NK-92 treated with Interleukin-12 subunit alpha and Interleukin-12 subunit beta, amount 100 ng/mL, for 24 hours (cell line): ENCODE measurements around the gene TREX2.

ENCODE experiments used
- DNase-seq: peaks from one replicate; lab custom pipeline; 2025; lab: John Stamatoyannopoulos, UW

The TREX2 gene

GRCh38 chrX:153434801-153435200, 11.1 kb downstream of the TREX2 start:
- no peak for DNase-seq

DNA sequence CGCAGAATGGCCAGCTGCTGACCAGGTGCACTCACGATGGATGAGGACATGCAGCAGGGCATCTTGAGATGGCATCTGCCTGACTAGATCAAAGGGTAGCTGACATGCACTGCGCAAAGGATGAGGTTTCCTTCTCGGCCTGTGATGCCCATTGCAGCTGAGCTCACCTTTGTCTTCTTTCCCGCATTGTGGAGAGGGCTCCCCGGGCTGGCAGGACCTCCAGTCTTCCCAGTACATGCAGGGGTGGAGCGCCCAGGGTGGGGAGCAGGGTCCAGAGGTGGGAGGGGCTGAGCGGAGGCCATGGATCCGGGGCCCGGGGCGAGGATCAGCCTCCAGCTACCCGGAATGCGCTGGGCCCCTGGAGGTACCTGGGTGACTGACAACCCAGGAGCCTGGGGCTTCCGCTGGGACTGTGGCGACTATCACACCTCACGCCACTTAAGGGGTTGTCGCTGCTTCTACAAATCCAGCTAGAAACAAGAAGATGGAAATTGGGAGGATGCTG, 12.0 kb downstream of the TREX2 start:
- DNase-seq, result no peak

- no peak for DNase-seq
Measured at GRCh38 chrX:153433161-153433680, 12.6 kb downstream of the TREX2 start.

GRCh38 chrX:153430796-153431195, 15.1 kb downstream of the TREX2 start:
- no peak for DNase-seq

DNA sequence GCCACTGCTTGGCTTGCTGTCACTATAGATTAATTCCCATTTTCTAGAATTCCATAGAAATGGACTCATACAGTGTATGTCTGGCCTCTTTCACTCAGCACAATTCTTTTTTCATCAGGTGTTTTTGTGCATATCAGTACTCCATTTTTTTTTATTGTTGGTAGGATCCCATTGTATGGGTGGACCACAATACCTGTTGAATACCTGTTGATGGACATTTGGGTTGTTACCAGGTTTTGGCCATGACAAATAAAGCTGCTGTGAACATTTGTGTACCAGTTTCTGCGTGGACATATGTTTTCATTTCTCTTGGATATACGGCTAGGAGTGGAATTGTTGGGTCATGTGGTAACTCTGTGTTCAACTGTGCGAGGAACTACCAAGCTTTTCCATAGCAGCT, 19.7 kb downstream of the TREX2 start:
- DNase-seq, result no peak

DNA sequence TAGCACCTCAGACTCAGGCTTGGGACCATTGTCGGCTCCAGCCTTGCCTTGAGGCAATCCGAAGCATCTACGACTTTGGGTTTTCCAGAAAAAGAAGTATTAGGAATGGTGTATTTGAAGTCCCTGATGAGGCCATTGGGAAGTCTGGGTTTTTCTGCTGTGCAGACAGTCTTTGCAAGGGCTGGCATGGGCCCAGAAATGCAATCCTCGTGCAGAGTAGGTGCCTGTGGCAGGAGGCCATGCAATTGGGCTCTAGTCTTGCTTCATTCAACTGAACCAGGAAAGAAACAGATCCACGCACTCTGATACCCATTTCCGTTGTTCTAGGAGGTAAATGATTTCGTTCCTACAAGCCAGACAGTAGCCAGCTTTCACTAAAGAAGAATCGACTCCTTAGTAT, 22.2 kb downstream of the TREX2 start:
- no peak for DNase-seq

- DNase-seq, result no peak
Measured at GRCh38 chrX:153421856-153422255, 24.0 kb downstream of the TREX2 start.

GRCh38 chrX:153420851-153421599, 24.8 kb downstream of the TREX2 start:
- DNase-seq, result no peak

DNA sequence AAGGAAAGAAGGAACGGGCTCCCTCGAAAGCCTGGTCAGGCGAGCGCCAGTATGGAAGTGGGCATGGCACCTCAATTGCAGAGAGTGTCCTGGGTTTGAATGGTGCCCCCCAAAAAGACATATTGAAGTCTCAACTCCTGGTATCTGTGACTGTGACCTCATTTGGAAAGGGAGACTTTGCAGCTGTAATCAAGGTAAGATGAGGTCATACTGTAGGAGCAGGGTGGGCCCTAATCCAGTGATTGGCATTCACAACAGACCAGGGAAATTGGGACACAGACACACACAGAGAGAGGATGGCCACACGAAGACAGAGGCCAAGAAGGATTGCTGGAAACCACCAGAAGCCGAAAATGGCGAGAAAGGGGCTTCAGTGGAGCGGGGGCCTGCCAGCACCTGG, 28.2 kb downstream of the TREX2 start:
- DNase-seq, result no peak

DNA sequence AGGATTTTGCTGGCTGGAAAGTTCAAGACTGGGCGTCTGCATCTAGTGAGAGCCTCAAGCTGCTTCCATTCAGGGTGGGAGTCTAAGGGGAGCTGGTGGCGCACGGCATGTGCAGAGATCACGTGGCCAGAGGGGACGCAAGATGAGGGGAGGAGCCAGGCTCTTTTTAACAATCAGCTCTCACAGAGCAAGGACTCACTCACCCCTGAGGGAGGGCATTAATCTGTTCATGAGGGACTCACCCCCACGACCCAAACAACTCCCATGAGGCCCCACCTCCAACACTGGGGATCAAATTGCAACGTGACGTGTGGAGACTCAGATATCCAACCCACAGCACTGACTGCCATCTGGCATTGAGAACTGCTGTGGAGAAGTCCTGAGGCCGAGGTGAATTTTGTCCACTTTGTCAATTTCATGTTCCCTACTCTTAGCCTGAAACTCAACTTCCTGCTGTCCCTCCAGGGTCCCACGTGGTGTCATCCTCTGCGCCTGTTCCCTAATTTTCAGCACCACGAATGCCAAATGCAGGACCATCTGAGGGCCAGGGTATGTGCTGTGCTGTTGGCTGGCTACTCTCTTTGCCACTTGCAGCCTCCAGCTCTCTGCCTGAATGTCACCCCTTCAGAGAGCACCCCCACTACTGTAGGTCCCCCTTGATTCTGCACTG, 28.9 kb downstream of the TREX2 start:
- no peak for DNase-seq

- no peak for DNase-seq
Measured at GRCh38 chrX:153414856-153415510, 30.9 kb downstream of the TREX2 start.

DNA sequence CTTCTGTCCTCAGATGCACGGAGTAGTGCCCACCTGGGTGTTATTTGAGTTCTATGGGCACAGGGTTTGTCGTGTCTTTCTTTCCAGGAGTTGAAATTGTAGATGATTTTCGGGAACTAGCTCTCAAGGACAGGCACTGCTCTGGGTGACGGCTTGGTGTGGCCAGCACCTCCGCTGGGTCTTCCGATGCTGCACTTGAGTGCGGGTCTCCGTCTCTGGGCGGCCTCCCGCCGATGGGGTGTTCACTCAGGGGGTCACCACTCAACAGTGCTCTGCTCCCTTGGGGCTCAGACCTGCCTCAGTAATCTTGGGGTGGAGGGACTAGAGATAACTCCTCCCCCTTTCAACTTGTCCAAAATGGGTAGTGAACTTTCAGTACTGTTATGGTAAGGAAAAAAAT, 32.1 kb downstream of the TREX2 start:
- no peak for DNase-seq

- no peak for DNase-seq
Measured at GRCh38 chrX:153412746-153413720, 32.8 kb downstream of the TREX2 start.

DNA sequence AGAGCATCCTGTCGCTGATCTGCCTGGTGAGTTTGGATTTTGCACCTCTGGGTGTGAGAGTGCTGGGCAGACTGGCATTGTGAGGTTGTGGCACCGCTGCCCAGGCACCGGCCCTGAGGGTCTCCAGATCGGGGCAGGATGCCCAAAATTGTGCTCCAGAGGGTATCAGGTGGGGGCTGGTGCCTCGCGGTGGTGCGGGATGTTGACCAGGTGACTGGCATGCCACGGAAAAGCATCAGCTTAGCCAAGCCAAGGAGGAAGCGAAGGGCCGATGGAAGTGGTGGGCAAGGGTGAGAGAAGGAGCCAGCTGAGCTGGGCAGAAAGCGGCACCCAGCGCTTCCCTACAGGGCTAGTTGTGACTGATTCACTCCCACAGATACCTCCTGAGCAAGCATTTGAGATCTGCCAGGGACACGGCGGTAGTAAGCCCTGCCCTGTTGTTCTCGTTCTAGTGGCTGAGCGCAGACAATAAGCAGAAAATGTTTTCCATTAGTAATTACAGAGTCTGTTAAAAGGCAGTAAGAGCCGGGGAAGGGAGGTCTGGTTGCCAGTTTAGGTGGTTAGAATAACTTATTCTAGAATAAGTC, 33.8 kb downstream of the TREX2 start:
- DNase-seq, result no peak

DNA sequence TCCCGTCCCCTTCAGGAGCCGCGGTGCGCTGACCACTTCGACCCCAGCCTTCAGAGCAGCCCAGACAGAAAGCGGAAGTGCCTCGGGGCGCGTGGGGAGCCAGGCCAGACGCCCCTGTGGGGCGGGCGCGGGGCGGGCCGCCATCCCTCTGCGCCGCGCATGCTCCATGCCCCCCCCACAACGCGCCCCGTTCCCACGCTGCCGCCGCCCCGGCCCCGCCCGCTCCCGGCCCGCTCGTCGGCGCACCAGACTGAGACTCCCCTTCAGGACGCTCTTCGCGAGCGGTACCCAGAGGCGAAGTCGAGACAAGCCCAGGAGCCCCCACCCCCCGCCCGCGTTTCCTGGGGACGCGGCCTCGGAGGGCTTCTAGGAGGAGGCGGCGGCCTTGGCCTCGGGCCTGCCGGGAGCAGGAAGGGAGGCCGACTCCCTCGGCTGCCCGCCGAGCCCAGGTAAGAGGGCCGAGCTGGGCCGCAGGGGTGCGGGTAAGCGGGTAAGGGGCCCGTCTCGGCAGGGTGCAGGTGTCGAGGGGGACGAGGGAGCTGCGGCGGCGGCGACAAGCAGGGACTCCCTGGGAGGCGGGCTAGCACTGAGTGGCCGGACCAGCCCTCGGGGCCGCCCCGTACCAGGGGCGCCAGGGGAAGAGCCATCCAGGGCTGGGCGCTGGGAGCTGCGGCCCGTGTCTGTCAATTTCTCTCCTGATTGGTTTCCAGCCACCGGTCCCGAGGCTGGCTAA, 34.4 kb downstream of the TREX2 start, which contains the start of gene ZFP92:
TSS of gene ZFP92 (plus strand) at position 218 of the 733 bp plus-strand sequence. CDS start 6,851 bp downstream, outside the sequence.
- no peak for DNase-seq

DNA sequence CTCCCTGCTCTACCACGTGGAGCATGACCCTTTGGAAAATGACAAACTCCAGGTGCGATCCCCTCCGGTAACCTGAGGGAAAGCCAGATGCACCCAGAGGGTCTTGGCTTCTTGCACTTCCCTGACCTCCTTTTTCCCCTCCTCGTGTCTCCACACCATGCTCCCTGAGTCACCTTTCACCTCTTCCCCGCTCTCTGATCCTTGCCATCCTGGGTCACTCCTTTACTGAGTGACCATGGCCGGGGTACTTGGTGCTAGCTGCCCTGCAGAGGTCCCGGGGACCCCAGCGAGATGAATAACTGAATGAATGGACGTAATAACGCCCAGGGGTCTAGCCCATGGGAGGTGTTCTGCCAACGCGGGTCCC, 35.0 kb downstream of the TREX2 start:
- DNase-seq, result no peak

DNA sequence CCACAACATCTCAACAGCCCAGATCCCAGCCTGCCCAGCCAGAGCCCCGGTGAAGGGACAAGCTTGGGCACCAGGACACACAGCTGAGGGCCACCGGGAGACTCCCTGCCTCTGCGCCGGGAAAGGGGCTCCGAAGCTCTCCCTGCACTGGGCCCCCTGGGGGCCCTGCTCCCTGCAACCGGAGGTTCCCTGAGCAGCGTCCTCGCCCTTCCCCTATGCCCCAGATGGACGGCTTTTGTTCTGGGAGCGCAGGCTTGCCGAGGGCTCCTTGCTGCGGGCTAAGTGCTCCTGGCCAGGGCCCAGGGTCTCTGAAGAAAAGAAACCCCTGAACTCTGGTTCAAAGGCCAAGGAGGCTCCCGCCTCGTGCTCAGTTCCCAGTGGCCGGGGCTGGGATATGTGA, 35.5 kb downstream of the TREX2 start:
- DNase-seq, result no peak

DNA sequence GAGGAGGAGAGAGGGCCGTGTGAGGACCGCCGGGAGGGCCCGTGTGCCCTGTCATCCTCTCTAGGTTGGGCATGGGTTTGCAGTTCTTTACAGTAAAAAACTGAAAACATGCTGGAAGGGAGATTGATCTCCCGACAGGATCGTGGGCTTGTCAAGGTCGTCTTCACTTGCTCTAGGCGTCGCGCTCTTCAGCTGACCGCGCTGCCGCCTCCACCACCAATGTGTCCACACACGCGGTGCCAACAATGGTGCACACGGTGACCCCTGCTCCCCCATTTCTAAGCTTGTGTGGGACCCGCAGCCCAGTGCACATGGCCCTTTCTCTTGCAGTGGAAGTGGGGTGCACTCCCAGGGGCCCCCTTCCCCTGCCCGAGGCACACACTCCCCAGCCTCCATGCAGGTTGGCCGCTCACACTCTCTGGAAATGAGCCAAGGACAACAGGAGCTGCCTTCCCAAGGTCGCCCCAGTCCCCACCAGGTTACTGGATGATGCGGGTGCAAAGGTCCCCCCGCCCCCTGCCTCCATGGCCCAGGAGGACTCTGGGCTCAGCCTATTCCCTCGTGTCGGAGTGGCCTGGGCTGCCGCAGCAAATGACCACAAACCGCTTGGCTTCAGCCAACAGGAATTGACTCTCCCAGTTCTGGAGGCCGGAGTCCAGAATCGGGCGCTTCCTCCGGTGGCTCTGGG, 36.3 kb downstream of the TREX2 start:
- no peak for DNase-seq

- DNase-seq, result no peak
Measured at GRCh38 chrX:153408871-153409351, 36.9 kb downstream of the TREX2 start.
